Gastrocnemius medialis (tissue), 4 donors: ENCODE data around the gene SLC9C1.

Experiments used
- CTCF ChIP-seq, 5 experiments: fragments of 450-650 bp in 3 of 5; fragments of 200-600 bp in 2 of 5; sonication (generic) in 2 of 5; IDR thresholded peaks in 4 of 5; conservative IDR thresholded peaks in 1 of 5; 1 replicate in 4 of 5; 2 replicates in 1 of 5; pipeline ENCODE4 v1.5.1; 2016 to 2019; ENCODE audit warnings: antibody characterized with exemption in 5 of 5, mild to moderate bottlenecking in 3 of 5, moderate library complexity in 3 of 5
- POLR2A ChIP-seq, 2 donors: fragments of 450-650 bp; IDR thresholded peaks; one replicate each; pipeline ENCODE4 v1.6.1; 2017; ENCODE audit warnings: antibody characterized with exemption in 2 of 2, mild to moderate bottlenecking in 2 of 2, moderate library complexity in 2 of 2

DNA sequence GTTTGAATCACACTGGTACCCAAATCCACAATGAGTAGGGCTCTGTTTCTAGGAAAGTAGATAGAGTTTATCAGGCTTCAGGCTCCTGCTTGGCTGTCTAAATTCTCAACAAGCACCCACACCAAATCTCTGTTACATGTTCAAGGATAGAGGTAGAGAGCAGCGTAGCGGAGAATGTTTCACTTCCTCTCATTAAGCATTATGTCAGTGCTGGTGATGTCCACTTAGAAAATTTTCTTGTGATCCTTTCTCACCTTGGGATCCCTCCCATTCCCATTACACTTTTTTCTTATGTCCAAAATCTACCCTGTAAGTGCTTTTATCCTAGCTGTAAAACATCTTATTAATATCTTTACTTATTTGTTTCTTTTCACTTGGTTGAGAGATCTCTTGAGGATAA is 126.3 kb downstream of the SLC9C1 start:
- no peak for TF ChIP-seq CTCF (IDR thresholded peaks at IDR 0.05 in 4 of 5, conservative IDR thresholded peaks at IDR 0.05 in 1 of 5)
- no peak for TF ChIP-seq POLR2A (IDR thresholded peaks at IDR 0.05)
